Body of pancreas (tissue), 4 donors: Measurements from ENCODE around the gene CACNA1H.
"Not testable (repeated sequence)": the region's sequence is repeated elsewhere in the genome, so short reads cannot be mapped to it uniquely, and the experiment has no call there.

Experiments used
- CTCF ChIP-seq, 7 experiments: fragments of 450-650 bp in 4 of 7; fragments of 200-600 bp in 3 of 7; sonication (generic) in 3 of 7; IDR thresholded peaks; one replicate each; pipeline ENCODE4 v1.5.1; 2016 to 2019; ENCODE audit warnings: antibody characterized with exemption in 7 of 7
- POLR2A ChIP-seq, 3 donors: fragments of 450-650 bp; IDR thresholded peaks; one replicate each; pipeline ENCODE4 v1.6.1; 2016; ENCODE audit warnings: antibody characterized with exemption in 3 of 3, mild to moderate bottlenecking in 2 of 3

GRCh38 chr16:1241081-1241480 is 88.2 kb downstream of the CACNA1H start:
- not testable (repeated sequence) for TF ChIP-seq CTCF, POLR2A (IDR thresholded peaks at IDR 0.05)
